ENCODE results near the gene SATB2. TPM values are rescaled to one million over a fixed set of nuclear protein-coding genes. Genes with fewer than 3 reads are reported as not detected.

The SATB2 gene
- polyA plus RNA-seq, 3 donors: 12.8 to 13.9 (median 13.1) TPM

DNA sequence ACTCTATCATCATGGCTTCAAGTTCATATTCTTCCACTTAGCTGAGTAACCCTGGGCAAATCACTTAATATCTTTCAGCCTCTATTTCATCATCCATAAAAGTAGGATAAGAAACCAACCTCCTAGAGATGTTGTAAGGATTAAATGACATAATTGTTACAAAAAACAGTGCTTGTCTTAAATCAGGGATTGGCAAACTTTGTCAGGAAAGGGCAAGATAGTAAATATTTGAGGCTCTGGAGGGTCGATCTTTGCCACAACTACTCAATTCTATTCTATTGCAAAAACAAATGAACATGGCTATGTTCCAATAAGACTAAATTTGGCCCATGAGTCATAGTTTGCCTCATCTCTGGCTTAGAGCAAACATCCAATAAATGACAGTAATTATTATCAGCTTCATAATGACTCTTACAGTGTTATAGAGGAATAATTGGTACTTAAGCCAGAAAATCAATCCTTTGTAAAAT is 184.7 kb downstream of the SATB2 start:
- no peak for DNase-seq (ENCODE audit: low read depth in 3 of 3, low spot score in 2 of 3)

DNA sequence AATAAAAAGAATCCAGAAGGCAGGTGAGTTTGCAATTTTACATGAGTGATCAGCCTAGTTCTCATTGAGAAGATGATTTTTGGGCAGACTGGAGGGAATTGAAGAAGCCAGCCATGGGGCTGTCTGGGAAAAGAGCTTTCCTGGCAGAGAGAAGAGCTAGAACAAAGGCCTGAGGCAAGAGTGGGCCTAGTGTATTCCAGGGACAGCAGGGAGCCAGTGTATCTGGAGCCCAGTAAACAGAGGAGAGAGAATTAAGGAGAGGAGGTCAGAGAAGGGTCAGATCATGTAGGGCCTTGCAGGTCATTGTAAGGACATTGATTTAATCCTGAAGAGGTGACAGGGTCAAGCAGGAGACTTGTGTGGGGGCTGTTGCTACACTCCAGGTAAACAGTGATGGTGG is 195.8 kb downstream of the SATB2 start:
- no peak for DNase-seq (ENCODE audit: low read depth in 3 of 3, low spot score in 2 of 3)

DNA sequence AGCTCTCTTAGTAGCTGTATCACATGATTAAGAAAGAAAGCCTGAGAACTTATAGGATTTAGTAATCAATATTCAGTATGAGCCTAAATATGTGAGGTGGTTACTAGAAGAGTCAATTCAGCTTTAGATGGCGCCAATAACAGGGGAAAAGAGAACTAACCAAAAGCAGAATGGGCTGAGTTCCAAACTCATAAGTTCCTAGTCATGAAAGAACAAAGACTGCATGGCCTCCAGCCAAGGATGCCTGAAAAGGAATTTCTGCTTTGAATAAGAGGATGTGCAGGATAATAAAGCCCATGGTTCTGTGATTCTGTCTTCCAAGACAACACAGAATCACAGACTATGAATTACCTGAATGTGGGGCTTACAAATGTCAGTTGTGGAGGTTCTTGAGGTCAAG is 196.5 kb downstream of the SATB2 start:
- DNase-seq (ENCODE audit: low read depth in 3 of 3, low spot score in 2 of 3): no peak

- DNase-seq (ENCODE audit: low read depth in 3 of 3, low spot score in 2 of 3): no peak
These were observed 198.1 kb downstream of the SATB2 start for GRCh38 chr2:199259671-199260070.

GRCh38 chr2:199258291-199258690 is 199.4 kb downstream of the SATB2 start:
- no peak for DNase-seq (ENCODE audit: low read depth in 3 of 3, low spot score in 2 of 3)

DNA sequence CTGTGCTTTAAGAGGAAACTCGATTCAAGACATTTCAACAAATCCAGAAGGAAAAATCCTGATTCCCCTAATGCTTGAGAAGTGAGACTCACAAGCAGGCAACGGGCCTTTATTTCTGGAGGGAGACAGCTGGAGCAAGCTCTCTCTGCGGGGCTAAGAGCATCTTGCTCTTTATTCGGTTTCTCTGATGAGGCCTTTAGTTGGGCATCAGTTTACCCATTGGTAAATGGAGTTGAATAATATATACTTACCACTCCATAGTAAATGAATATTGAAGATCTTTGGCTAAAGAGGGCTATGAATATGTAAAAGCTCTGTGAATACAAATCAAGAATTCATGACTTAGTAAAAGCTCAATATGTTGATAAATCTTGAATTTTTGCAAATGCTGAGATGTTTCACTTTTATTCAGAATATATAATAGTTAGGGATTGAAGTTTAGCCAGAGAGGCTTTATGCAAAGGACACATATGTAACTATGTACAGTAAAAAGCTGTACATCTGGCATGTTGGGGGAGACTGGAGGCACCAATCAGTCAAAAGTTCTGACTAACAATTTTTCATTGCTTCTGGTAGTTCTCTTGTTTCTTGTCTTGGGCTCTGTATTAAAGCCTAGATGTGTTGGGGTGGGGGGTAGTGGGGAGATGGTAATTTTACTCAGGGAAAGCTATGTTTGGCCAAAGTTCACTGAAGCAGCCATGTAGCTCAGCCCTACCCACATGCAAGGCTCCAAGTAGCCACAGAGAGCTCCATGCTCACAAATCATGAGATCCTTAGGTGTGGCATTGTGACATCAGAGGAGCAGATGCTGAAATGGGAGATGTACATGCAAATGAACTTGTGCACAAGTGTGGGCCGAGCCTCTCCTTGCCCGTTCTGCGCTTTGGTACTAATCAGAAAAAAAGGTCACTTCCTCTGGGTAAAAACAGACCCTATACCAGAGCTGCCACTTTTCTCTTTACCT is 200.2 kb downstream of the SATB2 start:
- DNase-seq (ENCODE audit: low read depth in 3 of 3, low spot score in 2 of 3): no peak

DNA sequence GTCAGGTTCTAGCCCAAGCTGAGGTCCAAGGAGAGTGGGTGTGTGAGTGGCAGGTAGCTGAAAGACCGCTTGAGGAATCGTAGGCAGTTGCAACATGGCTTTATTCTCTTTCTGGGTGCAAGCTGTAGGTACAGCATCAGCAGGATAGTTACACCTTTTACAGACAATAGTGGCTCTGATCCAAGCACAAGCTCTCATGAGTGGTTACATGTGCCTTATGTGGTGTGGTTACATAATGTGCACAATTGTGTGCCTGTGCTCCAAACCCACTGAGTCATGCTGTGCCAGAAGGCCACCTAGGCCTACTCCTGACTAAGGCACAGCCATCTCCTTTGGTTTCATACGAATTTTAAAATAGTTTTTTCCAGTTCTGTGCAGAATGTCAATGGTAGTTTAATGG is 227.6 kb downstream of the SATB2 start:
- DNase-seq (ENCODE audit: low read depth in 3 of 3, low spot score in 2 of 3): no peak

DNA sequence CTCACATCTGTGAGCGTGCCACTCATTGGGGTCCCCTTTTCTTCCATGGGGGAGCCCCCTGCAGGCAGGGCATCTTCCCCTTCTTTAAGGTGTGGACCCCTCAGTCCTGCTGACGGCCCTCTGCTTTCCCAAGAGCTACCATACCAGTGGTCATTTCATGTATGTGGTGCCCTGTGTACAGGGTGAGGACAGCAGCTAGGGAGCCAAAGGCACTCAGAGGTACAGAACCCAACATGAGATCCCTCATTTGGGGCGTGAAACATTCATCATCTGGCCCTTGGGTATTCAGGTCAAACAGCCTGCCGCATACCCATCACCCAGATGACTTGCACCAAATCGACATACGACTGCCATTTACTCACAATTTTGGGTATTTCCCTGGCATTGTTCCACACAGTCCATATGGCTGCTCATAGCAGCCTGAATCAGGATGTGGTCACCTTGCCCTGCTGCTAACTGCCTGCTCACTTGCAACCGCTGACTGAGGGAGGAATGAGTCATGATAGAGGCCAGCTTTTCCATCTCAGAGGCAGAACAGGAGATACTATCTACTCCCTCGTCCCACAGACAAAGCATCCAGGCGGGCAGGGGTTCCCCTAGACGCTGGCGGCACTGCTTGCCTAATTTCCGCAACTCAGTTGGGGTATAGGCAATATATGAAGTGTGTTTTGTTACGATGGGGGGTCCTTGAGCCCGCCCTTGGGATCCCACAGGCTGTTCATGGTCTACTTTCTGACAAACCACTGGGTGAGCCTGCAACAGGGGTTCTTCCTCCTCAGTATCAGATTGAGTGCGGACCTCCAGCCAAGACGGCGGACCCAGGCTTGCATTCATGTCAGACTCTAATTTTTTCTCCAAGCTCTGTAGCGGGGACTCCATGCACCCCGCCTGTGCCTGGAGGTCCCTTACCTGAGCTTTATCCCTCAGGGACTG is 228.6 kb downstream of the SATB2 start:
- no peak for DNase-seq (ENCODE audit: low read depth in 3 of 3, low spot score in 2 of 3)

- DNase-seq (ENCODE audit: low read depth in 3 of 3, low spot score in 2 of 3): no peak
These were observed 233.9 kb downstream of the SATB2 start for GRCh38 chr2:199223791-199224190.

DNA sequence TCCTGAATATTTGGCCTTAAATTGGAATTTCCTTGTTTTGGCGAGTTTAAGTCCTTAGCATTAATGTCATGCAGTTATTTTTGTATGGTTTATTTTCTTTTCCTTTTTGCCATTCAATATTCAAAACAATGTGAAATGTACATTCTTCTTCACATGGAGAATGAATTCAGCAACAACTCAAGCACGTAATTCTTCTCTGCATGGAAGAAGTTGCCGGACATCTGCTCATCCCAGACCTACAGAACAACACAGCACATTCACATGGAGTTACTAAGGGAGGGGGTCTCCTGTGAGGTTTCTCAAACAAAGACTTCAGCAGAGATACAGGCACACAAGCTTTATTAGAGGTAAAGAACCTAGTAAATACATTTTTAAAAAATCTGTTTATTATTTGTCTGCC is 236.8 kb downstream of the SATB2 start:
- DNase-seq (ENCODE audit: low read depth in 3 of 3, low spot score in 2 of 3): no peak

- no peak for DNase-seq (ENCODE audit: low read depth in 3 of 3, low spot score in 2 of 3)
These were observed 238.2 kb downstream of the SATB2 start for GRCh38 chr2:199219551-199219950.
